WI38 (cell line): ENCODE results near the gene ALPG.
"Not testable (repeated sequence)": the region's sequence is repeated elsewhere in the genome, so short reads cannot be mapped to it uniquely, and the experiment has no call there.

Experiments used
- H3K4me3 ChIP-seq: 2 replicates; pipeline ENCODE4 v1.5.1; 2011; ENCODE audit warnings: low read depth, mild to moderate bottlenecking, control low read depth, low read length
- CTCF ChIP-seq: IDR thresholded peaks from 2 replicates; pipeline ENCODE4 v1.5.1; 2012; ENCODE audit warnings: low read depth, mild to moderate bottlenecking, control low read depth, low read length

Gene ALPG

DNA sequence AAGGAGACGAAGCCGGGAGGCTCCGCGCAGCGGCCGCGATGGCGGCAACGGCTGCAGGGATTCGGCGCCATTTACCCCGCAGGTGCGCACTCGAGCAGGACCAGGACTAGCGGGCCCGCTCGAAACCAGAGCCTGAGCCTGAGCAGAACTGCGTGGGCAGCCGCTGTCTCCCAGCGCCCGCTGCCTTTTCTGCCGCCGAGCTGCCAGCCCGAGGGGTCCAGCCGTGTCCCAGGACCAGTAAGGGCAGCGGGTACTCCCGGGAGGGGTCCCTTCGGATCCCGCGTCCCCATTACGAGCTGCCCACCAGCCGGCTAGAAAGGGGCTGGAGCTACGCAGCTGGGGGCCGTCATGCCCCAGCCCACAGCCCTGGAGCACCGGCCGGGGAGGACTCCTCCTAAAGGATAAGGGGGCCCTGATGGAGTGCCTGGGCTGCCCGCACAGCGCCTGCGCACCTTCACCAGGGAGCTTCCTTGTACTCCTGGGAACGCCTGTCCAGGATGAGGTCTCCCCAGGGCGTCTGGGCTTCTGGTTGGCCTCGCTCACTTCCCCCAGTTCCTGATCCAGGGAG lies 18.2 kb upstream of the ALPG start:
- TF ChIP-seq CTCF, result no peak
- no peak overlapping the region for H3K4me3 ChIP-seq

DNA sequence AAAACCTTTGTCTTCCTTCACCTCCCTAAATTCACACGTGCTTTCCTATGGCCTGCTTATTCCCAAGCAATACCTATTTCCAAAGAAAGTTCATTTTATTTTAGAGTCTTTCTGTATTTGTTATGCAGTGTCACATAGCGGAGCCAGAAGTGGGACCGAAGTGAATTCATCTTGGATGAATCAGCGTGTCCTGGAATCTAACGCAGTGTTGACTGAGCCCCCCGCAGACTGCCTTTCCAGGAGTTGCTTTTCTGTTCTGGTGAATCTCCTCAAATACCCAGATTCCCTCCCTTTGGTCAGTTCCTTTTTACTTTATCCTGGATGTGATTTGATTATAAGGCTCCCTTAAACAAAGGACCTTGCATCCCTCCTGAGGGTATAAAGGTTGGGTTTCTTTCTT lies 17.3 kb upstream of the ALPG start:
- no peak for TF ChIP-seq CTCF
- no peak overlapping the region for H3K4me3 ChIP-seq

- no peak for TF ChIP-seq CTCF
- H3K4me3 ChIP-seq, result no peak overlapping the region
Measured at GRCh38 chr2:232390661-232391060, 16.0 kb upstream of the ALPG start.

GRCh38 chr2:232393556-232393955 lies 13.1 kb upstream of the ALPG start:
- TF ChIP-seq CTCF, result no peak
- no peak overlapping the region for H3K4me3 ChIP-seq

GRCh38 chr2:232394431-232394830 lies 12.2 kb upstream of the ALPG start:
- H3K4me3 ChIP-seq, result not testable (repeated sequence)

DNA sequence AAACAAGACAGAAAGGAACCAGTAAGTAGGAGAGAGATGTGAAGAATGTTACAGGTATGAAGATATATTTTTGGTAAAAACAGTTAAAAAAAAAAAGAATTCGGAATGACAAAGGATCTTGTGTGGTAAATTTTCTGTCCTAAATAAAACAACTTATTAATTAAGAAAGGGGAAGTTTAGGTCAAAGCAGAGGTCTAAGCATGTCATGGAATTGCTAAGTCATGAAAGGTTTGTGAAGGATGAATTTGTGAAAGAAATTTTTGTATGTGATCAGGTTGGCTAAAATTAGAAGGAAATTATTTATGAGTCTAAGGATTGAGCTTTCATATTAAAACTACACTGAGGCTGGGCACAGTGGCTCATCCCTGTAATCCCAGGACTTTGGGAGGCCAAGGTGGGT lies 11.1 kb upstream of the ALPG start:
- no peak for TF ChIP-seq CTCF
- H3K4me3 ChIP-seq, result no peak overlapping the region

GRCh38 chr2:232396683-232397082 lies 10.0 kb upstream of the ALPG start:
- H3K4me3 ChIP-seq, result no peak overlapping the region
- no peak for TF ChIP-seq CTCF

- TF ChIP-seq CTCF, result no peak
- no peak overlapping the region for H3K4me3 ChIP-seq
Measured at GRCh38 chr2:232398293-232399034, 8.2 kb upstream of the ALPG start.
